H1 (cell line): Measurements from ENCODE around the gene GABRG3. TPM values are rescaled to one million over a fixed set of nuclear protein-coding genes. Genes with fewer than 3 reads are reported as not detected.

ENCODE experiments used
- CTCF ChIA-PET: fragments of 300-600 bp; sonication (Branson Sonifier 250); formaldehyde crosslinking; loops from one replicate; lab custom pipeline; 2021; ENCODE audit not compliant: partially characterized antibody; lab: Charles Lee
- POLR2A ChIA-PET: fragments of 300-600 bp; sonication (Branson Sonifier 250); formaldehyde crosslinking; loops from one replicate; lab custom pipeline; 2021; ENCODE audit warnings: inconsistent platforms; ENCODE audit not compliant: partially characterized antibody; lab: Charles Lee
- DNase-seq, 2 experiments: peaks; one replicate each; pipeline versions ENCODE4 v3.0.0 to v3.0.0-alpha.2; 2010 to 2022; ENCODE audit warnings: low spot score in 2 of 2, low read depth in 1 of 2, mixed read lengths in 1 of 2
- FAIRE-seq: peaks from 2 replicates; lab custom pipeline; 2011; peaks lifted over from hg19 to GRCh38; lab: Jason Lieb, UNC
- H2AFZ ChIP-seq: 2 replicates; pipeline ENCODE4 v1.8.1; 2012; ENCODE audit warnings: low read length, inconsistent platforms
- H2AK5ac ChIP-seq: 2 replicates; pipeline ENCODE4 v1.6.1; 2013; ENCODE audit warnings: low read depth, low read length
- H2BK120ac ChIP-seq: replicated peaks from 2 replicates; pipeline ENCODE3; 2013; ENCODE audit warnings: low read depth, low read length, inconsistent platforms
- H2BK12ac ChIP-seq: 2 replicates; pipeline ENCODE4 v1.6.1; 2013; ENCODE audit warnings: low read depth, low read length
- H2BK15ac ChIP-seq: 2 replicates; pipeline ENCODE4 v1.6.1; 2013; ENCODE audit warnings: low read length
- H2BK20ac ChIP-seq: 2 replicates; pipeline ENCODE4 v1.6.1; 2013; ENCODE audit warnings: low read length
- H2BK5ac ChIP-seq: 2 replicates; pipeline ENCODE4 v1.6.1; 2013; ENCODE audit warnings: low read depth, low read length
- H3K14ac ChIP-seq: 2 replicates; pipeline ENCODE4 v1.6.1; 2013; ENCODE audit warnings: inconsistent platforms; ENCODE audit not compliant: insufficient read length
- H3K18ac ChIP-seq: 2 replicates; pipeline ENCODE4 v1.6.1; 2013; ENCODE audit warnings: low read length; ENCODE audit errors: extremely low read depth
- H3K23ac ChIP-seq: 2 replicates; pipeline ENCODE4 v1.6.1; 2013; ENCODE audit warnings: inconsistent platforms; ENCODE audit not compliant: insufficient read length
- H3K23me2 ChIP-seq: 2 replicates; pipeline ENCODE4 v1.6.1; 2013; ENCODE audit warnings: low read depth, low read length
- H3K27ac ChIP-seq: 2 replicates; pipeline ENCODE4 v1.6.1; 2011; ENCODE audit warnings: low read depth, low read length, inconsistent platforms
- H3K27me3 ChIP-seq, 4 experiments: replicated peaks in 1 of 4; 1 replicate in 1 of 4; 2 replicates in 3 of 4; pipeline versions ENCODE4 v1.6.1 to v1.8.1; 2011 to 2013; ENCODE audit warnings: low read length in 3 of 4, mild to moderate bottlenecking in 3 of 4, inconsistent platforms in 2 of 4, mixed read lengths in 2 of 4, moderate library complexity in 1 of 4; ENCODE audit not compliant: control insufficient read depth in 3 of 4, insufficient read depth in 3 of 4; ENCODE audit errors: extremely low read depth in 1 of 4
- H3K36me3 ChIP-seq, 4 experiments: 2 replicates each; pipeline versions ENCODE4 v1.6.1 to v1.8.1; 2011 to 2013; ENCODE audit warnings: mild to moderate bottlenecking in 4 of 4, low read length in 3 of 4, moderate library complexity in 2 of 4, control low read depth in 1 of 4, inconsistent platforms in 1 of 4; ENCODE audit not compliant: insufficient read depth in 4 of 4, control insufficient read depth in 2 of 4
- H3K4ac ChIP-seq: replicated peaks from 2 replicates; pipeline ENCODE3; 2013; ENCODE audit warnings: low read length, low read depth, mixed read lengths, inconsistent platforms; ENCODE audit not compliant: insufficient read length
- H3K4me1 ChIP-seq, 4 experiments: replicated peaks in 1 of 4; 1 replicate in 1 of 4; 2 replicates in 3 of 4; pipeline versions ENCODE4 v1.6.1 to v1.8.1; 2011 to 2013; ENCODE audit warnings: low read length in 3 of 4, inconsistent platforms in 2 of 4, mixed read lengths in 1 of 4; ENCODE audit not compliant: insufficient read depth in 4 of 4, control insufficient read depth in 3 of 4
- H3K4me2 ChIP-seq, 2 experiments: 2 replicates each; pipeline versions ENCODE4 v1.6.1 to v1.8.1; 2011 to 2013; ENCODE audit warnings: low read depth in 2 of 2, low read length in 2 of 2, control low read depth in 1 of 2, inconsistent platforms in 1 of 2, mild to moderate bottlenecking in 1 of 2; ENCODE audit not compliant: insufficient read depth in 1 of 2
- H3K4me3 ChIP-seq, 4 experiments: fragments of 200-600, 300-600 bp in 1 of 4; sonication (generic), shearing (Covaris generic), sonication (Bioruptor Twin) in 1 of 4; 2 replicates each; pipeline versions ENCODE4 v1.5.1 to v1.8.1; 2011 to 2016; ENCODE audit warnings: low read length in 4 of 4, low read depth in 3 of 4, control low read depth in 2 of 4, inconsistent platforms in 2 of 4, mild to moderate bottlenecking in 2 of 4, mixed read lengths in 1 of 4, moderate library complexity in 1 of 4; ENCODE audit not compliant: insufficient read depth in 2 of 4; ENCODE audit errors: extremely low read depth in 1 of 4
- H3K56ac ChIP-seq: replicated peaks from 2 replicates; pipeline ENCODE3; 2013; ENCODE audit warnings: low read depth, mild to moderate bottlenecking, mixed read lengths, low read length, inconsistent platforms; ENCODE audit not compliant: insufficient read length
- H3K79me1 ChIP-seq: 2 replicates; pipeline ENCODE4 v1.6.1; 2013; ENCODE audit warnings: low read depth, low read length, control low read depth
- H3K79me2 ChIP-seq, 2 experiments: 2 replicates each; pipeline versions ENCODE4 v1.6.1 to v1.8.1; 2012 to 2013; ENCODE audit warnings: low read length in 2 of 2, mild to moderate bottlenecking in 2 of 2, inconsistent platforms in 1 of 2; ENCODE audit not compliant: insufficient read depth in 2 of 2, control insufficient read depth in 1 of 2
- H3K9ac ChIP-seq, 4 experiments: replicated peaks in 1 of 4; 1 replicate in 1 of 4; 2 replicates in 3 of 4; pipeline versions ENCODE4 v1.6.1 to v1.8.1; 2011 to 2013; ENCODE audit warnings: low read depth in 3 of 4, low read length in 3 of 4, control low read depth in 2 of 4, mild to moderate bottlenecking in 2 of 4, moderate library complexity in 2 of 4, inconsistent platforms in 1 of 4; ENCODE audit errors: extremely low read depth in 1 of 4
- H3K9me3 ChIP-seq, 2 experiments: 2 replicates each; pipeline versions ENCODE4 v1.6.1 to v1.8.1; 2012 to 2013; ENCODE audit warnings: mild to moderate bottlenecking in 2 of 2, moderate library complexity in 2 of 2, control low read depth in 1 of 2, inconsistent platforms in 1 of 2, low read depth in 1 of 2, low read length in 1 of 2, mixed read lengths in 1 of 2; ENCODE audit not compliant: insufficient read depth in 2 of 2
- H4K20me1 ChIP-seq, 2 experiments: replicated peaks in 1 of 2; 2 replicates each; pipeline versions ENCODE3 to v1.8.1; 2011 to 2013; ENCODE audit warnings: inconsistent platforms in 2 of 2, low read length in 2 of 2, mild to moderate bottlenecking in 1 of 2; ENCODE audit not compliant: insufficient read depth in 2 of 2, control insufficient read depth in 1 of 2
- H4K5ac ChIP-seq: 2 replicates; pipeline ENCODE4 v1.6.1; 2013; ENCODE audit warnings: low read length, low read depth, mixed read lengths, inconsistent platforms; ENCODE audit not compliant: insufficient read length
- H4K8ac ChIP-seq: 2 replicates; pipeline ENCODE4 v1.8.0; 2013; ENCODE audit warnings: mild to moderate bottlenecking, moderate library complexity, low read length, inconsistent platforms; ENCODE audit not compliant: insufficient read depth; ENCODE audit errors: extremely low read depth
- H4K91ac ChIP-seq: replicated peaks from 2 replicates; pipeline ENCODE3; 2013; ENCODE audit warnings: low read length, mixed read lengths, inconsistent platforms; ENCODE audit not compliant: insufficient read length
- JUND ChIP-seq: IDR thresholded peaks from 2 replicates; pipeline ENCODE4 v1.6.1; 2011; ENCODE audit warnings: mild to moderate bottlenecking, improper control_type of control experiment, low read length
- PHF8 ChIP-seq: fragments of 200-600 bp; sonication (generic); conservative IDR thresholded peaks from 2 replicates; pipeline ENCODE4 v1.7.1; 2012; ENCODE audit warnings: low read depth, mild to moderate bottlenecking, inconsistent platforms, low read length, moderate library complexity
- POLR2AphosphoS5 ChIP-seq: IDR thresholded peaks from 2 replicates; pipeline ENCODE4 v1.6.1; 2011; ENCODE audit warnings: low read depth, low read length
- TBP ChIP-seq: IDR thresholded peaks from 2 replicates; pipeline ENCODE4 v1.6.1; 2011; ENCODE audit warnings: low read depth, low read length, improper control_type of control experiment
- WGBS, 2 experiments: shearing (Covaris generic) in 1 of 2; methylation state at CpG; one replicate each; pipeline versions ENCODE4 v1.1.6 to v1.1.7; 2013 to 2015; ENCODE audit warnings: low lambda C conversion rate in 2 of 2, mixed read lengths in 2 of 2, inconsistent platforms in 1 of 2, low coverage in 1 of 2, missing lambda C conversion rate in 1 of 2; ENCODE audit not compliant: insufficient replicate concordance in 2 of 2, insufficient coverage in 1 of 2, insufficient read length in 1 of 2; ENCODE audit errors: extremely low coverage in 1 of 2, missing lambda C conversion rate in 1 of 2; 5-methylcytosine and 5-hydroxymethylcytosine counted together
- polyA plus RNA-seq, 7 experiments: library from polyadenylated mRNA; depleted of rRNA in 3 of 7; stranded (reverse) in 5 of 7; unstranded in 2 of 7; fragments of >200 nt in 5 of 7; fragments of 200-250 nt in 2 of 7; gene quantifications; 1 replicate in 5 of 7; 2 replicates in 1 of 7; 4 replicates in 1 of 7; pipeline versions ENCODE4 v1.2.1 to v1.2.3, GENCODE V29; 2011 to 2013; ENCODE audit warnings: missing spikeins in 2 of 7, mixed read lengths in 2 of 7
- total RNA-seq: library from RNA; stranded (reverse); fragmentation: NEBNext Ultra II Directional; extraction: Animal tissue kit (Norgen Biotek cat#: 25700); gene quantifications from 2 replicates; pipeline ENCODE4 v1.2.1, GENCODE V29; 2021

Gene GABRG3
- total and polyA plus RNA-seq, 2 of the 8 experiments (the other 6 are each of a cell fraction or from before 2014, with no cell fraction given) = 0.17 to 0.80 TPM

DNA sequence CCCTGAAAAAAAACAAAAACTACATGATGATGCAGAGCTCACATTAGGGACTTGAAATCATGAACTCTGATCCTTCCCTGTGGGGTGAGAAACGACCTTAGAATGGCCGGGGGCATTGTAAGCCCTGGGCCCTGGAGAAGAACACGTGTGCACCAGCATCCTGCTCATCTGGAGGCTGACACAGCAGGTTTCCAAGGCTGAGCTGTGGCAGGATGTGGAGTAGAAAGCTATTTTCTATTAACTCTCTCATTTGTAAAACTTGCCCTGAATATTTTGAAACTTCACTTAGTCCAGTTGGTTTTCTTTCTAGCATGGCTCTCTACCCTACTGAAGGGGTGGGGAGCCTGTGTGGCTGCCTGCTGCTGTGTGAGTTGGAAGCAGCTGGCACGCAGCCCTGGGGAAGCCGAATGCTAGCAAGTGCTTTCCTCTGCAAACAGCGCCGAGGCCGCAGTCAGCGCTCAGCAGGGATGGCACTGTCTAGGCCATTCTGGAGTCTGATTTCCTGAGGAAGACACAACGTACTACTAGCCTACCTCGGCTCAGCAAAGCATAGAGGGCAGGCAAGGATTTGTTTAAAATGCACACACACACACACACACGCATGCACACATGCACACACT is 58.0 kb downstream of the GABRG3 start:
- no peak overlapping the region for H2AFZ ChIP-seq
- no peak overlapping the region for H3K4me2 ChIP-seq
- H4K8ac ChIP-seq = no peak overlapping the region
- H3K4me3 ChIP-seq = no peak overlapping the region
- peaks cover 0 to 12% (median 5%) of the 10 kb centered on the region in 4 experiments; a peak in 4 of 7 replicates for H3K4me1 ChIP-seq
- H2BK5ac ChIP-seq = no peak overlapping the region
- DNase-seq = no peak
- no peak overlapping the region for H2BK12ac ChIP-seq
- H3K79me1 ChIP-seq = no peaks in the 10 kb centered on the region
- H3K27me3 ChIP-seq = no peaks in the 10 kb centered on the region
- H4K20me1 ChIP-seq = no peaks in the 10 kb centered on the region
- ChIA-PET CTCF (interaction anchor here (1.0 to 2.0 kb wide), 3 partner anchors 10 to 138 kb away, joined by 3 to 6 read pairs (median 4); no protein-coding TSS in a partner anchor), POLR2A (no interaction called here)
- WGBS, 2 experiments = 92% methylated on average over 12 of the region's 12 CpGs; no CpG with 5 or more reads in 1 of the 2 experiments
- H3K79me2 ChIP-seq = no peaks in the 10 kb centered on the region
- H3K23ac ChIP-seq = no peak overlapping the region
- no peak overlapping the region for H3K14ac ChIP-seq
- H3K9ac ChIP-seq = no peak overlapping the region
- no peak overlapping the region for H2AK5ac ChIP-seq
- no peak overlapping the region for H4K91ac ChIP-seq
- no peak overlapping the region for H3K18ac ChIP-seq
- no peak overlapping the region for H2BK15ac ChIP-seq
- H3K23me2 ChIP-seq = no peaks in the 10 kb centered on the region
- H3K9me3 ChIP-seq = no peaks in the 10 kb centered on the region
- H2BK20ac ChIP-seq = no peak overlapping the region
- H3K36me3 ChIP-seq = no peaks in the 10 kb centered on the region
- H4K5ac ChIP-seq = no peak overlapping the region
- H3K56ac ChIP-seq = no peak overlapping the region
- H3K4ac ChIP-seq = no peak overlapping the region
- no peak overlapping the region for H2BK120ac ChIP-seq
- H3K27ac ChIP-seq = no peak overlapping the region
- FAIRE-seq = no peak
- TF ChIP-seq TBP (no peak), POLR2AphosphoS5 (no peak), JUND (no peak), PHF8 (no peak)
